Activated T-helper 17 cell treated with anti-CD3 and anti-CD28 coated beads, Interleukin-2, amount 50 U/mL, for 72 hours (primary cell): Measurements from ENCODE around the gene LATS1. TPM values are rescaled to one million over a fixed set of nuclear protein-coding genes. Genes with fewer than 3 reads are reported as not detected.
"Not testable (repeated sequence)": the region's sequence is repeated elsewhere in the genome, so short reads cannot be mapped to it uniquely, and the experiment has no call there.

Experiments
- ATAC-seq: fragments of 150-1000 bp; cut with Tn5 transposase; replicated peaks from 2 replicates; pipeline ENCODE4 v1.10.0; 2021; ENCODE audit warnings: mild to moderate bottlenecking, moderate library complexity
- H3K27ac Mint-ChIP-seq: one replicate; pipeline ENCODE4 v1.8.0; 2022; ENCODE audit warnings: mixed read lengths
- H3K27me3 Mint-ChIP-seq: one replicate; pipeline ENCODE4 v1.8.0; 2022; ENCODE audit warnings: mixed read lengths
- H3K36me3 Mint-ChIP-seq: one replicate; pipeline ENCODE4 v1.8.0; 2022; ENCODE audit warnings: low read depth, mild to moderate bottlenecking, mixed read lengths
- H3K4me1 Mint-ChIP-seq: one replicate; pipeline ENCODE4 v1.8.0; 2022; ENCODE audit warnings: mixed read lengths
- H3K4me3 Mint-ChIP-seq: one replicate; pipeline ENCODE4 v1.8.0; 2022; ENCODE audit warnings: mild to moderate bottlenecking, mixed read lengths
- H3K9me3 Mint-ChIP-seq: one replicate; pipeline ENCODE4 v1.8.0; 2022; ENCODE audit warnings: mixed read lengths
- total RNA-seq, 2 donors: library from RNA; stranded (reverse); gene quantifications; one replicate each; pipeline ENCODE4 v1.2.3, GENCODE V29; 2022

Gene LATS1
- total RNA-seq, 2 donors from 2014 or later = 21.5 to 27.9 TPM

GRCh38 chr6:149716181-149716963, 1.5 kb downstream of the LATS1 start:
- no peak for ATAC-seq
- peak overlapping the region; percentile 99 for H3K27ac Mint-ChIP-seq
- peaks cover 40% of the 10 kb centered on the region for H3K36me3 Mint-ChIP-seq
- peaks cover 21% of the 10 kb centered on the region for H3K4me1 Mint-ChIP-seq
- peak overlapping the region; percentile 96 for H3K4me3 Mint-ChIP-seq
- no peaks in the 10 kb centered on the region for H3K9me3 Mint-ChIP-seq
- no peaks in the 10 kb centered on the region for H3K27me3 Mint-ChIP-seq

- no peaks in the 10 kb centered on the region for H3K9me3 Mint-ChIP-seq
- H3K27ac Mint-ChIP-seq = no peak overlapping the region
- H3K27me3 Mint-ChIP-seq = no peaks in the 10 kb centered on the region
- H3K4me3 Mint-ChIP-seq = no peak overlapping the region
- ATAC-seq = no peak
- H3K4me1 Mint-ChIP-seq = peaks cover 36% of the 10 kb centered on the region
- peaks cover 54% of the 10 kb centered on the region for H3K36me3 Mint-ChIP-seq
Observed at GRCh38 chr6:149714442-149714841, 3.5 kb downstream of the LATS1 start.

GRCh38 chr6:149711711-149712110, 6.2 kb downstream of the LATS1 start:
- no peak for ATAC-seq
- Mint-ChIP-seq H3K36me3 (peaks cover 49% of the 10 kb centered on the region), H3K27me3 (no peaks in the 10 kb centered on the region), H3K27ac (no peak overlapping the region), H3K9me3 (no peaks in the 10 kb centered on the region), H3K4me3 (no peak overlapping the region), H3K4me1 (peaks cover 40% of the 10 kb centered on the region)

GRCh38 chr6:149701714-149702113, 16.2 kb downstream of the LATS1 start:
- peaks cover 48% of the 10 kb centered on the region for H3K36me3 Mint-ChIP-seq
- H3K27ac Mint-ChIP-seq = no peak overlapping the region
- no peak for ATAC-seq
- H3K27me3 Mint-ChIP-seq = no peaks in the 10 kb centered on the region
- no peak overlapping the region for H3K4me3 Mint-ChIP-seq
- H3K9me3 Mint-ChIP-seq = no peaks in the 10 kb centered on the region
- H3K4me1 Mint-ChIP-seq = peaks cover 21% of the 10 kb centered on the region

- no peak for ATAC-seq
- Mint-ChIP-seq H3K9me3 (no peaks in the 10 kb centered on the region), H3K4me3 (no peak overlapping the region), H3K27me3 (no peaks in the 10 kb centered on the region), H3K27ac (no peak overlapping the region), H3K4me1 (peaks cover 10% of the 10 kb centered on the region), H3K36me3 (peaks cover 64% of the 10 kb centered on the region)
Observed at GRCh38 chr6:149699150-149699549, 18.8 kb downstream of the LATS1 start.

GRCh38 chr6:149698175-149698574, 19.7 kb downstream of the LATS1 start:
- no peaks in the 10 kb centered on the region for H3K9me3 Mint-ChIP-seq
- no peaks in the 10 kb centered on the region for H3K27me3 Mint-ChIP-seq
- no peak for ATAC-seq
- no peak overlapping the region for H3K27ac Mint-ChIP-seq
- peaks cover 10% of the 10 kb centered on the region for H3K4me1 Mint-ChIP-seq
- peaks cover 74% of the 10 kb centered on the region for H3K36me3 Mint-ChIP-seq
- H3K4me3 Mint-ChIP-seq = no peak overlapping the region

- peaks cover 84% of the 10 kb centered on the region for H3K36me3 Mint-ChIP-seq
- ATAC-seq = no peak
Observed at GRCh38 chr6:149696901-149697300, 21.0 kb downstream of the LATS1 start.

GRCh38 chr6:149694921-149695320, 23.0 kb downstream of the LATS1 start:
- Mint-ChIP-seq H3K4me1 (peaks cover 12% of the 10 kb centered on the region), H3K4me3 (no peak overlapping the region), H3K27ac (no peak overlapping the region), H3K27me3 (no peaks in the 10 kb centered on the region), H3K9me3 (no peaks in the 10 kb centered on the region), H3K36me3 (peaks cover 86% of the 10 kb centered on the region)
- ATAC-seq = no peak

More at GRCh38 chr6:149696901-149697300, 21.0 kb downstream of the LATS1 start:
- no peaks in the 10 kb centered on the region for H3K9me3 Mint-ChIP-seq
- H3K4me1 Mint-ChIP-seq = peaks cover 12% of the 10 kb centered on the region
- H3K4me3 Mint-ChIP-seq = no peak overlapping the region
- H3K27me3 Mint-ChIP-seq = no peaks in the 10 kb centered on the region
- no peak overlapping the region for H3K27ac Mint-ChIP-seq

- peaks cover 16% of the 10 kb centered on the region for H3K4me1 Mint-ChIP-seq
- no peaks in the 10 kb centered on the region for H3K27me3 Mint-ChIP-seq
- H3K9me3 Mint-ChIP-seq = no peaks in the 10 kb centered on the region
- H3K4me3 Mint-ChIP-seq = no peak overlapping the region
- no peak overlapping the region for H3K27ac Mint-ChIP-seq
- H3K36me3 Mint-ChIP-seq = peaks cover 92% of the 10 kb centered on the region
- no peak for ATAC-seq
Observed at GRCh38 chr6:149691201-149691600, 26.7 kb downstream of the LATS1 start.

GRCh38 chr6:149686230-149686629, 31.7 kb downstream of the LATS1 start:
- Mint-ChIP-seq H3K27ac (peak overlapping the region; percentile 56), H3K9me3 (no peaks in the 10 kb centered on the region), H3K4me1 (peaks cover 11% of the 10 kb centered on the region), H3K27me3 (no peaks in the 10 kb centered on the region), H3K4me3 (peak overlapping the region; percentile 30), H3K36me3 (peaks cover 81% of the 10 kb centered on the region)
- ATAC-seq = no peak

GRCh38 chr6:149683256-149683859, 34.5 kb downstream of the LATS1 start:
- Mint-ChIP-seq H3K27me3 (no peaks in the 10 kb centered on the region), H3K36me3 (peaks cover 76% of the 10 kb centered on the region), H3K27ac (no peak overlapping the region), H3K9me3 (no peaks in the 10 kb centered on the region), H3K4me3 (no peak overlapping the region), H3K4me1 (peaks cover 11% of the 10 kb centered on the region)
- no peak for ATAC-seq

GRCh38 chr6:149681845-149682244, 36.1 kb downstream of the LATS1 start:
- Mint-ChIP-seq H3K36me3 (peaks cover 79% of the 10 kb centered on the region), H3K4me1 (peaks cover 15% of the 10 kb centered on the region)
- not testable (repeated sequence) for ATAC-seq, H3K27me3 Mint-ChIP-seq, H3K27ac Mint-ChIP-seq, H3K4me3 Mint-ChIP-seq, H3K9me3 Mint-ChIP-seq

GRCh38 chr6:149681209-149681608, 36.7 kb downstream of the LATS1 start:
- Mint-ChIP-seq H3K27me3 (no peaks in the 10 kb centered on the region), H3K9me3 (no peaks in the 10 kb centered on the region), H3K4me3 (no peak overlapping the region), H3K27ac (no peak overlapping the region), H3K36me3 (peaks cover 79% of the 10 kb centered on the region), H3K4me1 (peaks cover 8% of the 10 kb centered on the region)
- ATAC-seq = no peak

GRCh38 chr6:149680503-149680902, 37.4 kb downstream of the LATS1 start:
- peaks cover 6% of the 10 kb centered on the region for H3K4me1 Mint-ChIP-seq
- H3K27me3 Mint-ChIP-seq = no peaks in the 10 kb centered on the region
- H3K9me3 Mint-ChIP-seq = no peaks in the 10 kb centered on the region
- H3K36me3 Mint-ChIP-seq = peaks cover 79% of the 10 kb centered on the region
- H3K4me3 Mint-ChIP-seq = no peak overlapping the region
- no peak overlapping the region for H3K27ac Mint-ChIP-seq
- no peak for ATAC-seq

- H3K36me3 Mint-ChIP-seq = peaks cover 97% of the 10 kb centered on the region
Observed at GRCh38 chr6:149672265-149672664, 45.6 kb downstream of the LATS1 start.

More at GRCh38 chr6:149672265-149672664, 45.6 kb downstream of the LATS1 start:
- not testable (repeated sequence) for H3K27ac Mint-ChIP-seq, H3K27me3 Mint-ChIP-seq, H3K4me3 Mint-ChIP-seq, H3K4me1 Mint-ChIP-seq, ATAC-seq, H3K9me3 Mint-ChIP-seq
